OCI-LY1 (cell line): Measurements from ENCODE around the gene CTIF.

Source experiments
- H2AFZ ChIP-seq: fragments of 200-600 bp; sonication (generic), shearing (Covaris generic); 2 replicates; pipeline ENCODE4 v1.6.0; 2014; ENCODE audit warnings: antibody characterized with exemption, mild to moderate bottlenecking, low read length
- H3F3A ChIP-seq: fragments of 200-600 bp; sonication (generic), shearing (Covaris generic); 2 replicates; pipeline ENCODE4 v1.6.0; 2014; ENCODE audit warnings: mild to moderate bottlenecking, antibody characterized with exemption, low read length, moderate library complexity; ENCODE audit not compliant: insufficient read depth
- H3K27ac ChIP-seq: fragments of 200-600 bp; sonication (generic); 2 replicates; pipeline ENCODE4 v1.5.1; 2014; ENCODE audit warnings: low read length, mixed run types, mild to moderate bottlenecking, low read depth; ENCODE audit not compliant: poor library complexity, severe bottlenecking
- H3K27me3 ChIP-seq: fragments of 200-600 bp; sonication (generic); 2 replicates; pipeline ENCODE4 v1.6.0; 2014; ENCODE audit warnings: antibody characterized with exemption, mild to moderate bottlenecking, low read length, moderate library complexity; ENCODE audit not compliant: insufficient read depth
- H3K36me3 ChIP-seq: fragments of 200-600 bp; sonication (generic); 2 replicates; pipeline ENCODE4 v1.6.1; 2014; ENCODE audit warnings: mild to moderate bottlenecking, antibody characterized with exemption, low read length, moderate library complexity, mixed read lengths; ENCODE audit not compliant: insufficient read depth
- H3K4me1 ChIP-seq: fragments of 200-600 bp; sonication (generic); 2 replicates; pipeline ENCODE4 v1.5.1; 2014; ENCODE audit warnings: mild to moderate bottlenecking, low read length, moderate library complexity; ENCODE audit not compliant: insufficient read depth, severe bottlenecking
- H3K4me2 ChIP-seq: fragments of 200-600 bp; sonication (generic), shearing (Covaris generic); 2 replicates; pipeline ENCODE4 v1.6.1; 2014; ENCODE audit warnings: low read length
- H3K4me3 ChIP-seq: fragments of 200-600 bp; sonication (generic); 2 replicates; pipeline ENCODE4 v1.5.1; 2014; ENCODE audit warnings: low read length, low read depth, mild to moderate bottlenecking, mixed read lengths; ENCODE audit not compliant: poor library complexity, severe bottlenecking
- H3K79me2 ChIP-seq: fragments of 200-600 bp; shearing (Covaris generic); 2 replicates; pipeline ENCODE4 v1.6.1; 2016; ENCODE audit warnings: mixed run types, low read length, mixed read lengths; ENCODE audit not compliant: insufficient read depth
- H3K9ac ChIP-seq: fragments of 200-600 bp; sonication (generic), shearing (Covaris generic); 2 replicates; pipeline ENCODE4 v1.6.1; 2014; ENCODE audit warnings: mild to moderate bottlenecking, low read length, mixed read lengths
- H3K9me2 ChIP-seq: fragments of 200-600 bp; sonication (generic), shearing (Covaris generic); 2 replicates; pipeline ENCODE4 v1.6.1; 2014; ENCODE audit warnings: low read depth, mild to moderate bottlenecking, low read length, mixed read lengths
- H3K9me3 ChIP-seq: fragments of 200-600 bp; shearing (Covaris generic); 2 replicates; pipeline ENCODE4 v1.6.1; 2014; ENCODE audit warnings: low read length, mixed read lengths
- H4K20me1 ChIP-seq: fragments of 200-600 bp; sonication (generic), shearing (Covaris generic); 2 replicates; pipeline ENCODE4 v1.6.0; 2016; ENCODE audit warnings: mild to moderate bottlenecking, low read length; ENCODE audit not compliant: insufficient read depth
- CTCF ChIP-seq: fragments of 200-600 bp; sonication (generic), shearing (Covaris generic); IDR thresholded peaks from 2 replicates; pipeline ENCODE4 v1.5.1; 2017; ENCODE audit warnings: mild to moderate bottlenecking, antibody characterized with exemption, low read length, moderate library complexity, mixed read lengths
- EZH2 ChIP-seq: fragments of 200-600 bp; sonication (generic), shearing (Covaris generic); IDR thresholded peaks from 2 replicates; pipeline ENCODE4 v1.8.0; 2017; ENCODE audit warnings: borderline replicate concordance, mixed run types, mild to moderate bottlenecking, antibody characterized with exemption, low read length, moderate library complexity, mixed read lengths

CTIF gene

GRCh38 chr18:48835745-48836170 is 296.9 kb downstream of the CTIF start:
- H3K4me1 ChIP-seq, result peaks cover 27% of the 10 kb centered on the region
- TF ChIP-seq CTCF, result no peak
- TF ChIP-seq EZH2, result no peak
- H3K9me2 ChIP-seq, result no peaks in the 10 kb centered on the region
- H3K9ac ChIP-seq, result no peak overlapping the region
- no peaks in the 10 kb centered on the region for H3K9me3 ChIP-seq
- H3K4me2 ChIP-seq, result no peak overlapping the region
- no peaks in the 10 kb centered on the region for H3F3A ChIP-seq
- no peaks in the 10 kb centered on the region for H3K36me3 ChIP-seq
- no peak overlapping the region for H3K4me3 ChIP-seq
- H4K20me1 ChIP-seq, result no peaks in the 10 kb centered on the region
- no peak overlapping the region for H3K27ac ChIP-seq
- H3K27me3 ChIP-seq, result no peaks in the 10 kb centered on the region
- no peak overlapping the region for H2AFZ ChIP-seq
- H3K79me2 ChIP-seq, result no peaks in the 10 kb centered on the region

- Histone ChIP-seq H3K36me3 (no peaks in the 10 kb centered on the region), H3K27me3 (no peaks in the 10 kb centered on the region), H3F3A (no peaks in the 10 kb centered on the region), H3K4me2 (no peak overlapping the region), H3K9ac (no peak overlapping the region), H3K4me1 (peaks cover 27% of the 10 kb centered on the region), H3K79me2 (no peaks in the 10 kb centered on the region), H3K4me3 (no peak overlapping the region), H3K9me2 (no peaks in the 10 kb centered on the region), H2AFZ (no peak overlapping the region), H3K27ac (no peak overlapping the region), H4K20me1 (no peaks in the 10 kb centered on the region), H3K9me3 (no peaks in the 10 kb centered on the region)
- TF ChIP-seq EZH2 (no peak), CTCF (no peak)
These were observed 297.5 kb downstream of the CTIF start for GRCh38 chr18:48836231-48836805.

GRCh38 chr18:48836806-48837615 is 298.2 kb downstream of the CTIF start:
- Histone ChIP-seq H3K27me3 (no peaks in the 10 kb centered on the region), H3F3A (no peaks in the 10 kb centered on the region), H3K4me3 (no peak overlapping the region), H3K36me3 (no peaks in the 10 kb centered on the region), H3K4me1 (peaks cover 27% of the 10 kb centered on the region), H3K27ac (no peak overlapping the region), H3K9me2 (no peaks in the 10 kb centered on the region), H3K9me3 (no peaks in the 10 kb centered on the region), H2AFZ (no peak overlapping the region), H3K79me2 (no peaks in the 10 kb centered on the region), H4K20me1 (no peaks in the 10 kb centered on the region), H3K9ac (no peak overlapping the region), H3K4me2 (no peak overlapping the region)
- TF ChIP-seq CTCF, result no peak
